ENCODE data around the gene SGCD.

DNA sequence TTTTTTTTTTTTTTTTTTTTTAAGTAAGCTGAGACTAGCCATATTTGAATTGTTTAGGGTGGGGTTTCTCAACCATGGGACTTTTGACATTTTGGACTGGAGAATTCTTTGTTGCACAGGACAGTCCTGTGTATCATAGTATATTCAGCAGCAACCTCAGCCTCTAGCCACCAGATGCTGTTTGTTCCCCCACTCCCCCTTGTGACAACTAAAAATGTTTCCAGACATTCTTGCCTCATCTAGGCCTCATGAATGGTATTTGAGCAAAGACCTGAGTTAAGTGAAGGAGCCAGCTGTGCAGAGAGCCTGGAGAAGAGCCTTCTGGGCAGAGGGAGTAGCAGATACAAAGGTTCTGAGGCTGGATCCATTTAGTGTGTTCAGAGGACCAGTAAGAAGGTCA is 155.9 kb downstream of the SGCD start:
- TF ChIP-seq, protein P1, sequence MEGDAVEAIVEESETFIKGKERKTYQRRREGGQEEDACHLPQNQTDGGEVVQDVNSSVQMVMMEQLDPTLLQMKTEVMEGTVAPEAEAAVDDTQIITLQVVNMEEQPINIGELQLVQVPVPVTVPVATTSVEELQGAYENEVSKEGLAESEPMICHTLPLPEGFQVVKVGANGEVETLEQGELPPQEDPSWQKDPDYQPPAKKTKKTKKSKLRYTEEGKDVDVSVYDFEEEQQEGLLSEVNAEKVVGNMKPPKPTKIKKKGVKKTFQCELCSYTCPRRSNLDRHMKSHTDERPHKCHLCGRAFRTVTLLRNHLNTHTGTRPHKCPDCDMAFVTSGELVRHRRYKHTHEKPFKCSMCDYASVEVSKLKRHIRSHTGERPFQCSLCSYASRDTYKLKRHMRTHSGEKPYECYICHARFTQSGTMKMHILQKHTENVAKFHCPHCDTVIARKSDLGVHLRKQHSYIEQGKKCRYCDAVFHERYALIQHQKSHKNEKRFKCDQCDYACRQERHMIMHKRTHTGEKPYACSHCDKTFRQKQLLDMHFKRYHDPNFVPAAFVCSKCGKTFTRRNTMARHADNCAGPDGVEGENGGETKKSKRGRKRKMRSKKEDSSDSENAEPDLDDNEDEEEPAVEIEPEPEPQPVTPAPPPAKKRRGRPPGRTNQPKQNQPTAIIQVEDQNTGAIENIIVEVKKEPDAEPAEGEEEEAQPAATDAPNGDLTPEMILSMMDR (IDR thresholded peaks at IDR 0.05): no peak
- TF ChIP-seq, protein P2, sequence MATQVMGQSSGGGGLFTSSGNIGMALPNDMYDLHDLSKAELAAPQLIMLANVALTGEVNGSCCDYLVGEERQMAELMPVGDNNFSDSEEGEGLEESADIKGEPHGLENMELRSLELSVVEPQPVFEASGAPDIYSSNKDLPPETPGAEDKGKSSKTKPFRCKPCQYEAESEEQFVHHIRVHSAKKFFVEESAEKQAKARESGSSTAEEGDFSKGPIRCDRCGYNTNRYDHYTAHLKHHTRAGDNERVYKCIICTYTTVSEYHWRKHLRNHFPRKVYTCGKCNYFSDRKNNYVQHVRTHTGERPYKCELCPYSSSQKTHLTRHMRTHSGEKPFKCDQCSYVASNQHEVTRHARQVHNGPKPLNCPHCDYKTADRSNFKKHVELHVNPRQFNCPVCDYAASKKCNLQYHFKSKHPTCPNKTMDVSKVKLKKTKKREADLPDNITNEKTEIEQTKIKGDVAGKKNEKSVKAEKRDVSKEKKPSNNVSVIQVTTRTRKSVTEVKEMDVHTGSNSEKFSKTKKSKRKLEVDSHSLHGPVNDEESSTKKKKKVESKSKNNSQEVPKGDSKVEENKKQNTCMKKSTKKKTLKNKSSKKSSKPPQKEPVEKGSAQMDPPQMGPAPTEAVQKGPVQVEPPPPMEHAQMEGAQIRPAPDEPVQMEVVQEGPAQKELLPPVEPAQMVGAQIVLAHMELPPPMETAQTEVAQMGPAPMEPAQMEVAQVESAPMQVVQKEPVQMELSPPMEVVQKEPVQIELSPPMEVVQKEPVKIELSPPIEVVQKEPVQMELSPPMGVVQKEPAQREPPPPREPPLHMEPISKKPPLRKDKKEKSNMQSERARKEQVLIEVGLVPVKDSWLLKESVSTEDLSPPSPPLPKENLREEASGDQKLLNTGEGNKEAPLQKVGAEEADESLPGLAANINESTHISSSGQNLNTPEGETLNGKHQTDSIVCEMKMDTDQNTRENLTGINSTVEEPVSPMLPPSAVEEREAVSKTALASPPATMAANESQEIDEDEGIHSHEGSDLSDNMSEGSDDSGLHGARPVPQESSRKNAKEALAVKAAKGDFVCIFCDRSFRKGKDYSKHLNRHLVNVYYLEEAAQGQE (IDR thresholded peaks at IDR 0.05; ENCODE audit: insufficient read depth in 1 of 2, low read depth in 2 of 2, low read length in 1 of 2): no peak

All from Panc1 (cell line).